Keratinocyte (primary cell): Measurements from ENCODE around the gene PRSS48.
"Not testable (repeated sequence)": the region's sequence is repeated elsewhere in the genome, so short reads cannot be mapped to it uniquely, and the experiment has no call there.

Experiments
- CTCF ChIP-seq, 3 experiments: IDR thresholded peaks in 1 of 3; conservative IDR thresholded peaks in 1 of 3; optimal IDR thresholded peaks in 1 of 3; 2 replicates in 2 of 3; 3 replicates in 1 of 3; pipeline versions ENCODE3 to v1.5.1; 2011; ENCODE audit warnings: low read length in 3 of 3, mild to moderate bottlenecking in 3 of 3, moderate library complexity in 2 of 3, control low read depth in 1 of 3, inconsistent platforms in 1 of 3; ENCODE audit not compliant: insufficient read depth in 2 of 3; ENCODE audit errors: extremely low read depth in 1 of 3
- EZH2 ChIP-seq: IDR thresholded peaks from one replicate; pipeline ENCODE4 v1.6.1; 2012; ENCODE audit warnings: inconsistent platforms, mild to moderate bottlenecking, low read length, moderate library complexity

DNA sequence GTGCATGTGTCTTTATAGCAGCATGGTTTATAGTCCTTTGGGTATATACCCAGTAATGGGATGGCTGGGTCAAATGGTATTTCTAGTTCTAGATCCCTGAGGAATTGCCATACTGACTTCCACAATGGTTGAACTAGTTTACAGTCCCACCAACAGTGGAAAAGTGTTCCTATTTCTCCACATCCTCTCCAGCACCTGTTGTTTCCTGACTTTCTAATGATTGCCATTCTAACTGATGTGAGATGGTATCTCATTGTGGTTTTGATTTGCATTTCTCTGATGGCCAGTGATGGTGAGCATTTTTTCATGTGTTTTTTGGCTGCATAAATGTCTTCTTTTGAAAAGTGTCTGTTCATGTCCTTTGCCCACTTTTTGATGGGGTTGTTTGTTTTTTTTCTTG is 8.1 kb upstream of the PRSS48 start:
- not testable (repeated sequence) for TF ChIP-seq CTCF (optimal IDR thresholded peaks at IDR 0.05 in 1 of 3, IDR thresholded peaks at IDR 0.05 in 1 of 3, conservative IDR thresholded peaks at IDR 0.05 in 1 of 3; ENCODE audit: extremely low read depth in 1 of 3, insufficient read depth in 2 of 3, low read length in 3 of 3); EZH2
